Measurements from ENCODE around the gene SYNJ2.
A peak's percentile ranks its signal among the peaks of the same experiment; 100 is the strongest.
"Not testable (repeated sequence)": the region's sequence is repeated elsewhere in the genome, so short reads cannot be mapped to it uniquely, and the experiment has no call there.

The SYNJ2 gene

GRCh38 chr6:157955675-157956074 lies 26.0 kb upstream of the SYNJ2 start:
- no peak for DNase-seq

- DNase-seq, result no peak
Observed at GRCh38 chr6:157956171-157956730, 25.4 kb upstream of the SYNJ2 start.

DNA sequence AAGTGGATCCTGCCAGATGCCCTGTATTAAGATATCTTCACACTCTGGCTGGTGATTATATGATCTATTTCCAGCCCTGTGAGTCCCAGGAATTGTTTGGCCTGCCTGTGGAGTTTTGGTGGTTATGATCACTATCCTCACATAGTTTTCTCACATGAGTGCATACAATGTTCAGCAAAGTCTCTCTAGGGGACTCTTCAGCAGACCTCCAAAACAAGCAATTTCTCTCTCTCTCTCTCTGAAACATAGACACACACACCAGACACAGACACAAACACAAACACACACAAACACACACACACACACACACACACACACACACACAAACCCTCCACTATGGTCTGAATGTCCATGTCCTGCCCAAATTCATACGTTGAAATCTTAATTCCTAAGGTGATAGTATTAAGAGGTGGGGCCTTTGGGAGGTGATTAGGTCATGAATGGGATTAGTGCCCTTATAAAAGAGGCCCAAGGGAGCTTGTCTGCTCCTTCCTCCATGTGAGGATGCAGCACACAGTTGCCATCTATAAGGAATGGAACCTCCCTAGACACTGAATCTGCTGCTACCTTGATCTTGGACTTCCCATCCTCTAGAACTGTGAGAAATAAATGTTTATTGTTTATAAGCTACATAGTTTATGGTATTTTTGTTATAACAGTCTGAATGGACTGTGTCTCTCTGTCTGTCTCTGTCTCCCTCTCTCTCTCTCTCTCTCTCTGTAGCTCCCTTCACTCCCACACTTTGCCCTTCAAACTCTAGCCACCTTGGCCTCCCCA lies 22.0 kb upstream of the SYNJ2 start:
- DNase-seq, result no peak

- DNase-seq, result no peak
Observed at GRCh38 chr6:157961153-157961831, 20.4 kb upstream of the SYNJ2 start.

DNA sequence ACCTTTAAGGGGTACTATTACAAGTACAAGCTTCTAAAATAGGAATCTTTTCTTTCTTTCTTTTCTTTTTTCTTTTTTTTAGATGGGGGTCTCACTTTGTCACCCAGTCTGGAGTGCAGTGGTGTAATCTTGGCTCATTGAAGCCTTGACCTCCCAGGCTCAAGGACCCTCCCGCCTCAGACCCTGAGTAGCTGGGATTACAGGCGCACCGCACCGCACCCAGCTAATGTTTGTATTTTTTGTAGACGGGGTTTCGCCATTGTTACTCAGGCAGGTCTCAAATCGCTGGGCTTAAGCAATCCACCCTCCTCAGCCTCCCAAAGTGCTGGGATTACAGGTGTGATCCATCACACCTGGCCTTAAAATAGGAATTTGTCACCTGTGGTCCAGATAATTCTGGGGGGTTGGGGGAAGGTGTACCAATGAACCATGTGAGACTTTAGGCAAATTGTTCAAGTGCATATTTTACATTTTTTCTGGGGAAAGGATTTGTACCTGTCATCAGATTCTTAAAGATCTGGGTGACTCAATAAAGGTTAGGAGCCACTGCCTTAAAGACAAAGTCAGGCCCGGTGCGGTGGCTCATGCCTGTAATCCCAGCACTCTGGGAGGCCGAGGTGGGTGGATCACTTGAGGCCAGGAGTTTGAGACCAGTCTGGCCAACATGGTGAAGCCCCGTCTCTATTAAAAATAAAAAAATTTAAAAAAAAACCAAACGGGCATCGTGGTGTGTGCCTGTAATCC lies 19.7 kb upstream of the SYNJ2 start:
- DNase-seq, result no peak

- DNase-seq, result peak; percentile 23
Observed at GRCh38 chr6:157962601-157963302, 18.9 kb upstream of the SYNJ2 start.

GRCh38 chr6:157964100-157964499 lies 17.6 kb upstream of the SYNJ2 start:
- peak; percentile 20 for DNase-seq

- no peak for DNase-seq
Observed at GRCh38 chr6:157965387-157965786, 16.3 kb upstream of the SYNJ2 start.

- no peak for DNase-seq
Observed at GRCh38 chr6:157966589-157966977, 15.1 kb upstream of the SYNJ2 start.

GRCh38 chr6:157967020-157967419 lies 14.6 kb upstream of the SYNJ2 start:
- no peak for DNase-seq

- no peak for DNase-seq
Observed at GRCh38 chr6:157967486-157967885, 14.2 kb upstream of the SYNJ2 start.

- not testable (repeated sequence) for DNase-seq
Observed at GRCh38 chr6:157972177-157972576, 9.5 kb upstream of the SYNJ2 start.

DNA sequence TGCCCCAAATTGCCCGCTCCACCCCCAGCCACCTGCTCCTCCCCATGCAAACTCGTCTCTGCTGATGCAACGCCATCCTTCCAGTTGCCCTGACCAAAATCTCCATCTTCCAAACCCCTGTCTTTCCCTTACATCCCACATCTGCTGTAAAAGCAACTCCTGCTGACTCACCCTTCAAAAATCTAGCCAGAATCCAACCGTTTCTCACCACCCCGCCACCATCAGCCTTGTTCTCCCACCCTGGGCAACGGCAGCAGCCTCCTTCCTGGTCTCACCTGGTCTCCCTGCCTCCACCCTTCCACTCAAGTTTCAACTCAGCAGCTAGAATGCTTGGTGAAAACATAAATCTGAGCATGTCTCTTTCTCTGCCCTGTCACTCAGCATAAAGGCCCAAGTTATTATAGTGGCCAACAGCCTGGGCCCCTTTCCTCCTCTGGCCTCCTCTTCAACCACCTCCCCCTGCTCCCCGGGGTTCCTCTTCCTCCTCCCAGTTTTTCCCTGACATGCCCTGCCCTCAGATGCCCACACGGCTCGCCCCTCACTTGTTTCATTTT lies 7.2 kb upstream of the SYNJ2 start:
- DNase-seq, result no peak

DNA sequence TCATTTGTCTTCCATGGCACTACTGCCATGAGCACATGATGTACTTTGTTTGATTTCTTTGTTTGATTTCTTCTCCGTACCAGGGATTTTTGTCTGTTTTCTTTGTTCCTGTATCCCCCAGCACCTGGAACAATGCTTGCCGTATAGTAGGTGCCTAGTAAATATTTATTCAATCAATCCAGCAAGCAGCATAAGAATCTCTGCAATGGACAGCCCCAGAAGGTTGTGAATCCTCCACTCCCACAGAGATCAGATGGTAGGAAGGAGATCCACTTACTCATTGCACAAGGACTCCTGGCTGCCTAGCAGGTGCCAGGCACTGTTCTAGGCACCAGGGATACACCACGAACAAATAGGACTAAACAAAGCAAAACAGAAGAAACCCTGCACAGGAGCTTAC lies 6.7 kb upstream of the SYNJ2 start:
- DNase-seq, result no peak

DNA sequence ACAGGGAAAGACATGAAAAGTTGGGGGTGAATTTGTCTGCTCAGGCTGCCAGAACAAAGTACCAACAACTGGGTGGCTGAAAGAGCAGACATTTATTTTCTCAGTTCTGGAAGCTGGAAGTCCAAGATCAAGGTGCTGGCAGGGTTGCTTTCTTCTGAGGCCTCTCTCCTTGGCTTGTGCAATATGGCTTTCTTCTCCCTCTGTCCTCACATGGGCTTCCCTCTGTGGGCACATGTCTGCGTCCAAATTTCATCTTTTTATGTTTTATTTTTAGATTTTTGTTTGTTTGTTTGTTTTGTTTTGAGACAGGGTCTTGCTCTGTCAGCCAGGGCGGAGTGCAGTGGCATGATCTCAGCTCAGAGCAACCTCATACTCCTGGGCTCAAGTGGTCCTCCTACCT lies 6.2 kb upstream of the SYNJ2 start:
- DNase-seq, result no peak

DNA sequence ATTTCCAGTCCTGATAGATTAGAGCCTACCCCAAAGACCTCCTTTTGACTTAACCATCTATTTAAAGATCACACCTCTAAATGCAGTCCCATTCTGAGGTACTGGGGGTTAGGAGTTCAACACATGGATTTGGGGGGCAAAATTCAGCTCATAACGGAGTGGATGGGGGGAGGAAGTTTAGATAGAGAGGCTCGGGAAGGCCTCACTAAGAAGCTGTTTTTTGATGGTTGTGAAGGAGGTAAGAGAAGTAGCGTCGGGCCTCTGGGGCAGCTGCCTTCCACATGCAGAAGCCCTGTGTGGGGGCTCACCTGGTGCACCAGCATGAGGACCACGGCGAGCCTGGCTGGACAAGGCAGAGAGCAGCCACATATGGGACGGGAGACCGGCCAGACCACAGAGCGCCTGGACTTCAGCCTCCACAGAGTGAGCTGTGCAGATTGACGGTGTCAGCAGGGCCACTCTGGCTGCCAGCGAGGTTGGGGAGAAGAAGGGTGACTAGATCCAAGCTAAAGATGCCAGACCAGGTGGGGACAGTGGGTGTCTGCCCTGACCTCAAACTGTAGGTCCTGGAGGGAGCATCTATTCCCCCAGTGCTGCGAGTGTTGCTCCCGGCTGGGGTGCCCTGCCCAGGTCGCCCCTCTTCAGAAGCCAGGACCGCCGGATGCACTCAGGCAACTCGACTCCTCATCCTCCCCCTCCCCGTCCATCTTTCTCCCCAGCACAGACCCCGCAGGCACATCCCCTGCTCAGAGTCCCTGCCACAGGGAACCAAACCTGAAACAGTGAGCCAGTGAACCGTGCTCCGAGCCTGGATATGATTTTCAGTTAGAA lies 5.1 kb upstream of the SYNJ2 start:
- no peak for DNase-seq

DNA sequence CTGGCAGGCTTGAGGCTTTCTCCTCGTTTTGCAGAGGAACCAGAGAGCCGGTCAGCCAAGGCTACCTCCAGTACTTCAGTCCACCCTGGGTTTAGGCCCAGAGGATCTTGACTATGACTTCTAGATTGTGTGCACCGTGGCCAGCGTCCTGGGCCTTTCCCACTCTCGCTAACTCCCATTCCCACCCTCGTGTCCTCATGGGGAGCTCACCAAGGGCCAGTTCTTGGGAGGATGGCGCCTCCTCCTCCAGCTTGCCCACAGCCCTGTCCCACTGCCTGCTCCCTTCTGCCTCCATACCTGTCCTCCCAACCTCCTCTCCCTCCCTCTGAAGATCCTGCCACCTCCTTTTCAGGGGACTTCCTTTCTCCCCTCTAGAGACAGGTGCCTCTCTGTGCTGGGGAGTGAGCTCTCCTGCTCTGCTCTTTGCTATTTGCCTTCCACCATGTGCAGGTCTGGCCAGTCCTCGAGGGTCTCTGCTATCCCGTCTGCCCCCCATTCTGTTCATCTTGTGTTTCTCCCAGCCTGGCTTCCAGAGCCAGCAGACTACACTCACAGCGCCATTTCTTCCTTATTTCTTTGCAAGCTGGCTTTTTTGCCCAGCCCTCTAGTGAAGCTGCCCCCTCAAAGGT lies 4.4 kb upstream of the SYNJ2 start:
- no peak for DNase-seq

DNA sequence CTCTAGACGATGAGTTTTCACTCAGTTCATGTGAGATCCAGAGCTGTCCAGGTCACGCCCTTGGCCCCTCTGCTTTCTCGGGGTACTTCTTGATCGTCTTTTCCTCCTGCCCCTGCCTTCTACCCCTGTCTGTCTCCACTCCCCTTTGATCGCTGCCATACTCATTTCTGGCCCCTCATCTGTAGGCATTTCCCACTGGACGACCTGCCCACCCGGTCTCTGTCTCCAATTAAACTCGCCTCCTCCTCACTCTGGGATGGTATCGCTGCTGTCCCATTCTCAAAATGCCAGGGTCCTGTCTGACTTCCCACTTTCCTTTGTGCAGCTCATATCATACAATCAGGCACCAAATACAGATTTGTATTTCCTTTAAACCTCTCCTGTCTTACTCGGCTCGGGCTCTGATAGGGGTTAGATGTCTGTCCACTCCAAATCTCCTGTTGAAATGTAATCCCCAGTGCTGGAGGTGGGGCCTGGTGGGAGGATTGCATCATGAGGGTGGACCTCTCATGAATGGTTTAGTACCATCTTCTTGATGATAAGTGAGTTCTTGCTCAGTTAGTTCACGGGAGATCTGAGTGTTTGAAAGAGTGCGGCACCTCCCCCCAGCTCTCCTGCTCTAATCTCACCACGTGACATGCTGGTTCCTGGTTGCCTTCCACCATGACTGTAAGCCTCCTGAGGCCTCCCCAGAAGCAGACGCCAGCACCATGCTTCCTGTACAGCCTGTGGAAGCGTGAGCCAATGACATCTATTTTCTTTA lies 3.5 kb upstream of the SYNJ2 start:
- no peak for DNase-seq

DNA sequence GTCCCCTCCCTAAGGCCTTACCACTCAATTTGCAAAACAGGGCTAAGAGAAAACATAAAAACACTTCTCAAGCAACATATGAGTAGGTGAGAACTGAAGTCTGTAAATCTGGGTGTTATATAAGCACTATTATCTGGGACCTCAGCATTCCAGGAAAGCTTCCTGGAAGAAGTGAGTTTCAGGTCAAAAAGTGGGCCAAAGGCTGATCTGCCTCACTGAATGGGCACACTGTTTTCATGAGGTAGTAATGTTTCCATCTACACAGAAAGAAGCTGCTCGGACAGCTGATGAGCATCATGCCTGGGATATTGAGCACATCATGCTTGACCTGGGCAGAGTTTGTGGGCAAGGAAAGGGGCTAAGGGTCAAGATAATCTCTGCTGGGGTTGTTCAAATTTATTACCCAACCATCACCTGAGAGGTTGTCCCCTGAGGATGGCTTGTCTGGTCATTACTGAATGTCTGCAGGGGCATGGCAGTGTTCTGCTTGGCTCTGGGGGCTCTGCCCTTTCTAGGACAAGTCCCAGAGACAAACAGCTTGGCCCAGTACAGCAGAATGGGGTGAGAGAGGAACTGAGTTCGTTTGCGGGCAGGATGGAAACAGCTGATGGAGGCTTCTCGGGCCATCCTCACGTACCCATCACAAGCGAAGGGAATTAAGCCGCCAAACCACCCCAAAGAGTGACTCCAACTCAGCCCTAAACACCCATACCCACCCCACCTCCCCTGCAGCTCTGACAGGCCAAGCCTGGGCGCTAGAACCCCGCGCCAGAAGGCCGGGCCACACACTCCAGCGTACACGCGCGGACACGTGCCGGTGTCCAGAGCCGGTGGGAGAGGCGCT lies 1.2 kb upstream of the SYNJ2 start:
- no peak for DNase-seq

GRCh38 chr6:157981132-157981394 lies 600 bp upstream of the SYNJ2 start:
- DNase-seq, result no peak
